ENCODE results near the gene TPTE. TPM values are rescaled to one million over a fixed set of nuclear protein-coding genes. Genes with fewer than 3 reads are reported as not detected.
"Not testable (repeated sequence)": the region's sequence is repeated elsewhere in the genome, so short reads cannot be mapped to it uniquely, and the experiment has no call there.

The TPTE gene
- total and polyA plus RNA-seq, 10 of the 15 experiments (the other 5 are each of a cell fraction or from before 2014, with no cell fraction given) = 0.03 TPM; not detected in 9

GRCh38 chr21:10544376-10544775 lies 23.0 kb downstream of the TPTE start:
- H2AFZ ChIP-seq (ENCODE audit: control insufficient read depth, low read depth, low read length); H3K27ac ChIP-seq (ENCODE audit: control insufficient read depth, insufficient read depth); DNase-seq (ENCODE audit: low read depth, low spot score); H4K20me1 ChIP-seq (ENCODE audit: control insufficient read depth, insufficient read depth); H3K36me3 ChIP-seq (ENCODE audit: control insufficient read depth in 2 of 2, insufficient read depth in 2 of 2, low read length in 1 of 2); H3K4me1 ChIP-seq (ENCODE audit: control insufficient read depth, insufficient read depth, low read length); POLR2A ChIA-PET; in situ Hi-C loops (cut with MboI); H3K79me2 ChIP-seq (ENCODE audit: control insufficient read depth, insufficient read depth, low read length); FAIRE-seq; H3K27me3 ChIP-seq (replicated peaks in 1 of 2; ENCODE audit: control insufficient read depth in 2 of 2, insufficient read depth in 2 of 2, low read length in 1 of 2); H3K4me3 ChIP-seq; H3K4me2 ChIP-seq (ENCODE audit: control insufficient read depth, insufficient read depth); intact Hi-C loops (cut with micrococcal nuclease; ENCODE audit: unreplicated experiment); BruUV-seq (replicated peaks); ATAC-seq; SMC1A ChIA-PET (ENCODE audit: uncharacterized antibody, unreplicated experiment); CTCF ChIA-PET; RAD21 ChIA-PET (ENCODE audit: unreplicated experiment); H3K9ac ChIP-seq (ENCODE audit: control insufficient read depth, insufficient read depth, low read length); H3K9me3 ChIP-seq (replicated peaks; ENCODE audit: control insufficient read depth, insufficient read depth, low read length): not testable (repeated sequence)
- 5% methylated on average over 9 of the region's 9 CpGs for WGBS (ENCODE audit: insufficient coverage, insufficient replicate concordance, low lambda C conversion rate, missing lambda C conversion rate)

- H2AFZ ChIP-seq (ENCODE audit: control insufficient read depth, low read depth, low read length); BruUV-seq (replicated peaks); POLR2A ChIA-PET; H3K79me2 ChIP-seq (ENCODE audit: control insufficient read depth, insufficient read depth, low read length); H3K27ac ChIP-seq (ENCODE audit: control insufficient read depth, insufficient read depth); H3K9ac ChIP-seq (ENCODE audit: control insufficient read depth, insufficient read depth, low read length); CTCF ChIA-PET; RAD21 ChIA-PET (ENCODE audit: unreplicated experiment); H3K9me3 ChIP-seq (replicated peaks; ENCODE audit: control insufficient read depth, insufficient read depth, low read length); ATAC-seq; H3K36me3 ChIP-seq (ENCODE audit: control insufficient read depth in 2 of 2, insufficient read depth in 2 of 2, low read length in 1 of 2); SMC1A ChIA-PET (ENCODE audit: uncharacterized antibody, unreplicated experiment); intact Hi-C loops (cut with micrococcal nuclease; ENCODE audit: unreplicated experiment); H4K20me1 ChIP-seq (ENCODE audit: control insufficient read depth, insufficient read depth); H3K4me1 ChIP-seq (ENCODE audit: control insufficient read depth, insufficient read depth, low read length); H3K27me3 ChIP-seq (replicated peaks in 1 of 2; ENCODE audit: control insufficient read depth in 2 of 2, insufficient read depth in 2 of 2, low read length in 1 of 2); in situ Hi-C loops (cut with MboI); H3K4me2 ChIP-seq (ENCODE audit: control insufficient read depth, insufficient read depth); DNase-seq (ENCODE audit: low read depth, low spot score); FAIRE-seq; H3K4me3 ChIP-seq: not testable (repeated sequence)
- 3% methylated on average over 4 of the region's 4 CpGs for WGBS (ENCODE audit: insufficient coverage, insufficient replicate concordance, low lambda C conversion rate, missing lambda C conversion rate)
These were observed 26.5 kb downstream of the TPTE start for GRCh38 chr21:10547868-10548267.

- ATAC-seq; SMC1A ChIA-PET (ENCODE audit: uncharacterized antibody, unreplicated experiment); H3K79me2 ChIP-seq (ENCODE audit: control insufficient read depth, insufficient read depth, low read length); H3K36me3 ChIP-seq (ENCODE audit: control insufficient read depth in 2 of 2, insufficient read depth in 2 of 2, low read length in 1 of 2); POLR2A ChIA-PET; RAD21 ChIA-PET (ENCODE audit: unreplicated experiment); H4K20me1 ChIP-seq (ENCODE audit: control insufficient read depth, insufficient read depth); CTCF ChIA-PET; H3K27ac ChIP-seq (ENCODE audit: control insufficient read depth, insufficient read depth); H3K27me3 ChIP-seq (replicated peaks in 1 of 2; ENCODE audit: control insufficient read depth in 2 of 2, insufficient read depth in 2 of 2, low read length in 1 of 2); FAIRE-seq; in situ Hi-C loops (cut with MboI); H3K4me3 ChIP-seq; DNase-seq (ENCODE audit: low read depth, low spot score); intact Hi-C loops (cut with micrococcal nuclease; ENCODE audit: unreplicated experiment); H3K9ac ChIP-seq (ENCODE audit: control insufficient read depth, insufficient read depth, low read length); H3K4me2 ChIP-seq (ENCODE audit: control insufficient read depth, insufficient read depth); H2AFZ ChIP-seq (ENCODE audit: control insufficient read depth, low read depth, low read length); H3K4me1 ChIP-seq (ENCODE audit: control insufficient read depth, insufficient read depth, low read length); H3K9me3 ChIP-seq (replicated peaks; ENCODE audit: control insufficient read depth, insufficient read depth, low read length); BruUV-seq (replicated peaks): not testable (repeated sequence)
- 31% methylated on average over 2 of the region's 2 CpGs for WGBS (ENCODE audit: insufficient coverage, insufficient replicate concordance, low lambda C conversion rate, missing lambda C conversion rate)
These were observed 27.1 kb downstream of the TPTE start for GRCh38 chr21:10548331-10548954.

GRCh38 chr21:10570803-10571202 lies 49.4 kb downstream of the TPTE start:
- BruUV-seq (replicated peaks); H3K4me1 ChIP-seq (ENCODE audit: control insufficient read depth, insufficient read depth, low read length); H3K27me3 ChIP-seq (replicated peaks in 1 of 2; ENCODE audit: control insufficient read depth in 2 of 2, insufficient read depth in 2 of 2, low read length in 1 of 2); ATAC-seq; H4K20me1 ChIP-seq (ENCODE audit: control insufficient read depth, insufficient read depth); RAD21 ChIA-PET (ENCODE audit: unreplicated experiment); H3K4me2 ChIP-seq (ENCODE audit: control insufficient read depth, insufficient read depth); DNase-seq (ENCODE audit: low read depth, low spot score); POLR2A ChIA-PET; H3K36me3 ChIP-seq (ENCODE audit: control insufficient read depth in 2 of 2, insufficient read depth in 2 of 2, low read length in 1 of 2); H2AFZ ChIP-seq (ENCODE audit: control insufficient read depth, low read depth, low read length); H3K79me2 ChIP-seq (ENCODE audit: control insufficient read depth, insufficient read depth, low read length); H3K27ac ChIP-seq (ENCODE audit: control insufficient read depth, insufficient read depth); H3K9me3 ChIP-seq (replicated peaks; ENCODE audit: control insufficient read depth, insufficient read depth, low read length); CTCF ChIA-PET; FAIRE-seq; in situ Hi-C loops (cut with MboI); H3K9ac ChIP-seq (ENCODE audit: control insufficient read depth, insufficient read depth, low read length); SMC1A ChIA-PET (ENCODE audit: uncharacterized antibody, unreplicated experiment); H3K4me3 ChIP-seq; intact Hi-C loops (cut with micrococcal nuclease; ENCODE audit: unreplicated experiment): not testable (repeated sequence)
- 0% methylated on average over 2 of the region's 2 CpGs for WGBS (ENCODE audit: insufficient coverage, insufficient replicate concordance, low lambda C conversion rate, missing lambda C conversion rate)
